Measurements from ENCODE around the gene NAV2.
"Not testable (repeated sequence)": the region's sequence is repeated elsewhere in the genome, so short reads cannot be mapped to it uniquely, and the experiment has no call there.

Gene NAV2

GRCh38 chr11:19982774-19983495 lies 270.3 kb downstream of the NAV2 start:
- no peak for DNase-seq

GRCh38 chr11:19984048-19984742 lies 271.6 kb downstream of the NAV2 start:
- DNase-seq = no peak

GRCh38 chr11:19985111-19985510 lies 272.5 kb downstream of the NAV2 start:
- no peak for DNase-seq

GRCh38 chr11:19987331-19987801 lies 274.7 kb downstream of the NAV2 start:
- no peak for DNase-seq

- peak; percentile 68 for DNase-seq
These were observed 276.0 kb downstream of the NAV2 start for GRCh38 chr11:19988598-19988997.

- no peak for DNase-seq
These were observed 276.6 kb downstream of the NAV2 start for GRCh38 chr11:19989191-19989590.

GRCh38 chr11:19992162-19992561 lies 279.5 kb downstream of the NAV2 start:
- DNase-seq = no peak

GRCh38 chr11:19992998-19993397 lies 280.4 kb downstream of the NAV2 start:
- no peak for DNase-seq

GRCh38 chr11:19994672-19995071 lies 282.0 kb downstream of the NAV2 start:
- DNase-seq = no peak

GRCh38 chr11:19995145-19995544 lies 282.5 kb downstream of the NAV2 start:
- DNase-seq = no peak

- DNase-seq = no peak
These were observed 283.9 kb downstream of the NAV2 start for GRCh38 chr11:19996571-19996970.

GRCh38 chr11:20000022-20000350 lies 287.3 kb downstream of the NAV2 start:
- DNase-seq = no peak

- peak; percentile 40 for DNase-seq
These were observed 287.9 kb downstream of the NAV2 start for GRCh38 chr11:20000351-20001134.

GRCh38 chr11:20002312-20003216 lies 289.9 kb downstream of the NAV2 start:
- DNase-seq = no peak

GRCh38 chr11:20003351-20003750 lies 290.7 kb downstream of the NAV2 start:
- DNase-seq = no peak

- no peak for DNase-seq
These were observed 292.2 kb downstream of the NAV2 start for GRCh38 chr11:20004866-20005265.

- no peak for DNase-seq
These were observed 293.1 kb downstream of the NAV2 start for GRCh38 chr11:20005747-20006146.

GRCh38 chr11:20006618-20007017 lies 294.0 kb downstream of the NAV2 start:
- not testable (repeated sequence) for DNase-seq

- DNase-seq = no peak
These were observed 294.7 kb downstream of the NAV2 start for GRCh38 chr11:20007386-20007785.

- DNase-seq = no peak
These were observed 295.7 kb downstream of the NAV2 start for GRCh38 chr11:20008190-20008870.

- DNase-seq = no peak
These were observed 296.4 kb downstream of the NAV2 start for GRCh38 chr11:20008871-20009644.

Data from right hindlimb (tissue), 1 donor.